NCI-H526 (cell line): ENCODE measurements around the gene COQ6.
"Not testable (repeated sequence)": the region's sequence is repeated elsewhere in the genome, so short reads cannot be mapped to it uniquely, and the experiment has no call there.

Experiments used
- DNase-seq, 2 experiments: peaks; one replicate each; lab custom pipeline; 2025; lab: John Stamatoyannopoulos, UW

COQ6 gene

DNA sequence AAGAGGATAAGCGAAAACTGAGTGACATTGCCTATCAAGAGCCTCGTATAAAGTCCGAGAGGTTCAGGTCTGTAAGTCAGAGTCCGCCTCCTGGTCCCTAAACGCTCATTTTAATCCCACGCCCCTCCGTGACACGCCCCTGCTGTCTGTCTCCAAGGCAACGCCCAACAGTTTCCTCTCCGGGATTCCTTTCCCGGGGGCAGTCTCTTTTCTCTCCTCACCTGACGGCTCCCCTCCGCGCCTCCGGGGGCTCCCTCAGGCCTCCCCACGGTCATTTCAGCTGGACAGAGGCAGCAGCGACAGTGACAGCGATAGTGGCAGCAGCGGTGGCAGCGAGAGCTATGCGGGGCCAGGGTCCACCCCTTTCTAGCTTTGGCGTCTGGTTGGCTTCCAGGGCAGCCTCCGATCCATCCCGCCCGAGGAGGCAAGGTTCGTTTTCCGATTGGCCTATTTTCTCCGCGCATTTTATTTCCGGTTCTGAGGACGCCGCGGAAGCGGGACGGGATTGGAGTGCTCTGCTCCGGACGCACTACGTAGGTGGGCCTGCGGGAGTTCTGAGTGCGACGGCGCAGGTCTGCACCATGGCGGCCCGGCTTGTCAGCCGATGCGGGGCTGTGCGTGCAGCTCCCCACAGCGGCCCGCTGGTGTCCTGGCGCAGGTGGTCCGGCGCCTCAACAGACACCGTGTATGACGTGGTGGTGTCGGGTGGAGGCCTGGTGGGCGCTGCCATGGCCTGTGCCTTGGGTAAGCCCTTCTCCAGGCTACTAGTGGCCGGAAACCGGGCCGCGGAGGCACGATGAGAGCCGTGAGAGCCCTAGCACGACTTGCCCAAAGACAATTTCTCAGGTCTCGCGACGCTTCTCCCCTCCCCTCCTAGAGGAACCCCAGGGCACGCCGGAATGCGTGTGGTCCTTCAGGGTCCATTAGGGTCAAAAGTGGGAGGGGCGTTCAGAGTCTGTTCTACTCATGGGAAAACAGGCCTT lies at the start of gene COQ6, which contains the start of gene FAM161B:
Gene COQ6, plus strand, starts transcription at position 551 of the 983 bp plus-strand sequence. Its CDS starts 31 bp downstream, at position 582.
Gene FAM161B, minus strand, starts transcription at position 343 of the 983 bp plus-strand sequence. Its CDS starts 68 bp downstream, at position 275.
- DNase-seq: peak; percentile 95 to 98

DNA sequence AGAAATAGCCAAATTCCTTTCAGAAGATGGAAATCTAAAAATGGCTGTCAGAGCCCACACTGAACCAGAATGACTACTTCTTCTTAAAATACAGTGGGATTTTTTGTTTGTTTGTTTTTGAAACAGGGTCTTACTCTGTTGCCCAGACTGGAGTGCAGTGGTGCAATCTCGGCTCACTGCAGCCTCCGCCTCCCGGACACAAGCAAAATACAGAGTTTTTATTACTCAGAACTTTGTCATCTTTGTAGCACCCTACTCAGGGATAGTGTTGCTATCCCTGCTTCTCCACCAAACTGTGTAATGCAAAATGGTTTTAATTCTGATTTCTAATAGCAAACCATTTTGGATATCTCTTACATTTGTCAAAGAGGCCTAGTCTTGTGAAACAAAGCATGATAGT lies 47.1 kb upstream of the COQ6 start:
- DNase-seq: no peak

DNA sequence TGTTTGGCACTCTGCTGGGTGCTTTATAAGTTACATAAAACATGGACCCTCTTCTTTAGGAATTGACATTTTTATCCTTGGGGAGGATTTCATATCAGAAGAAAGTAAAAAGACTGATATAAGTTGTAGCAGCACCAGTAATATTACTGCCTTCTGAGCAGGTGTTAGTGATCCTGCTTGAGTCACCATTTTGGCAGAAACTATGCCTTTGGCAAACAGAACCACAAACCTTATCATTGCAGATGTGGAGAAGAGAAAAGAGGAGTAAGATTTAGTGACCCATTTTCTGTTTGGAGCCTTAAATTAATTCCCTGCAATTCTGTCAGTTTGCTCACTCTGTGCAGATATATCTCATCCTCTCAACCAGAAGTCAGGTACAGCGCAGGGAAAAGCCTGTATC lies 40.4 kb upstream of the COQ6 start:
- DNase-seq: no peak

DNA sequence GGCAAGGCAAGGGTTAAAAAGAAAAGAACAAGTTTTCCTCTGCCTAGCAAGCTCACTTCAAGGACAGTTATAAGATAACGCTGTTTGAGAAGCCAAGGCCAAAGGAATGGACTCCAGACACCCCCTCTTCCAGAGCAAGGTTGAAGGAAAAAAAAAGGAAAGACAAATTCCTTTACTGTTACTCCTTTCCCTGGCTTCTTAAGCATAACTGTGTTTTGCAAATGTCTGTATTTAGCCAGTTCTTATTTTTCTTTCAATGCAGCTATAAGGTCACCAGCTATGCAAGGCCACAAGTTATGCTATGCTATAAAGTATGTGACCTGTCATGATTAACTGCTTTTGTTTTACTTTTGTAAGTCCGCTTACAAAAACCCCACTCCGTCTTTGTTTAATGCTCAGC lies 36.8 kb upstream of the COQ6 start:
- no peak for DNase-seq

DNA sequence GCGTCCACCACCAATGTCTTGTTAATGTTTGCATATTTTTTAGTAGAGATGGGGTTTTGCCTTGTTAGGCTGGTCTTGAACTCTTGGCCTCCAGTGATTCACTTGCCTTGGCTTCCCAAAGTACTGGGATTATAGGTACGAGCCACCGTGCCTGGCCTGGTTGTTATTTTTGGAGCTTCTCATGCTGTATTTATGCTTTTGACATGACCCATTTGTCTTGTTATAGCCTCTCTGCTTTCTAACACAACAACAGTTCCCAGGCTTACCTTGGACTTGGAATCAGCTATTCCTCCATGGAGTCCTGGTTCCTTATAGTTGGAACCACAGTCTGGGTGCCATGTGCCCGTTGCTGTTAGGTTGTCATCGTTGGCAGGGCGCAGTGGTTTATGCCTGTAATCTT lies 33.8 kb upstream of the COQ6 start:
- DNase-seq: no peak

DNA sequence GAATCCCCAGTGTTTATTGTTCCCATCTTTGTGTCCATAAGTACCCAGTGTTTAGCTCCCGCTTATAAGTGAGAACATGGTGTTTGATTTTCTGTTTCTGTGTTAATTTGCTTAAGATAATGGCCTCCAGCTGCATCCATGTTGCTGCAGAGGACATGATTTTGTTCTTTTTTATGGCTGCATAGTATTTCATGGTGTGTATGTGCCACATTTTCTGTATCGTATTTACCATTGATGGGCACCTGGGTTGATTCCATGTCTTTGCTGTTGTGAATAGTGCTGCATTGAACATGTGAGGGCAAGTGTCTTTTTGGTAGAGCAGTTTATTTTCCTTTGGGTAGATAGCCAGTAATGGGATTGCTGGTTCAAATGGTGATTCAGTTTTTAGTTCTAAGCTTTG lies 30.6 kb upstream of the COQ6 start:
- not testable (repeated sequence) for DNase-seq

DNA sequence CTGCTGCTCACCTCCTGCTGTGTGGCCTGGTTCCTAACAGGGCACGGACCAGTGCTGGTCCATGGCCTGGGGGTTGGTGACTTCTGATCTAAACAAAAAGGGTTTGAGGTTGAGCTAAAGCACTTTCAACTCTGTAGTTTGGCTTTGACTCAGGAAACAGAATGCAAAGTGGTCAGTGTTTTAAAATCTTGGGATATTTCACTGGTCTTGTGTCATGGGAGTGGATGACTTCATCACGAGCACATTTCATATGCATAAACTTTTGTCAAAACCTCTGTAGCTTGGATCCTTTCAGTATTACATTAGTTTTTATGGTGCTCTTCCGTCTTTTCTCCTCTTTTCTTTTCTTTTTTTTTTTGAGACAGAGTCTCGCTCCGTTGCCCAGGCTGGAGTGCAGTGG lies 25.8 kb upstream of the COQ6 start:
- no peak for DNase-seq

DNA sequence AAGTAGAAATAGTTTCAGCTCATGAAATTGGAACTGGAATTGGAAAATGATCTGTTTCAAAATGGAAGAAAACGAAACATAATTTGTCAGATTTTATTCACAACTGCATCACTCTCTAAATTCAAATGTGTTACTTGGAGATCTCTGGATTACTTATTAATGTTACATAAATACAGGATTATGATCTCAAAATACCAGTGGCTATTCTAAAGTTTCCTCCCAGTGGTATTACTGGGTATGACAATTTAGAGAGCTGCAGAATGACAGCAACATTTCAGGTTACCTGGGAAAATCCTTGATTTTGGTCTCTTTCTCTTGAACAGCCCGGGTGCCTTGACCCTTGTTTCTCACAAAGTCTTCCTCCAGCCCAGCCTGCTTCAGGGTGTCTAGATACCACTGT lies 14.4 kb upstream of the COQ6 start:
- peak in 1 of 2 experiments; percentile 8 for DNase-seq

DNA sequence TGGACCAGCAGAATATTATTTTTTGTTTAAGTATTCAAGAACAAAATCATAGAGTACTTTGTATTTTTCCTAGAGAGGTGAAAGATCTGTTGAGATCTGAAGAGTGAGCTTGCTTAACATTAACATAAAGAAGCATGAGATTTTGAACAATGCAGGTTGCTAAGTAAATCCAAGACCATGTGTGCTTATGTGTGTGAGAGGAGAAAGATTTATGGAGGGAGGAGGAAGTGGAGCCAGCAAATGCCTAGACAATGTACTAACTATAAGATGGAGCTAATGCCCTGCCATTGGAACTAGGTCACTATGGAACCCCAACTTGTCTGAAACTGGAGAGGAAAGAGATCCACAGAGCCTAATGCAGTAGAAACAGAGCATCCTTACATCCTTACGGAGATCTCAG lies 13.6 kb upstream of the COQ6 start:
- no peak for DNase-seq

DNA sequence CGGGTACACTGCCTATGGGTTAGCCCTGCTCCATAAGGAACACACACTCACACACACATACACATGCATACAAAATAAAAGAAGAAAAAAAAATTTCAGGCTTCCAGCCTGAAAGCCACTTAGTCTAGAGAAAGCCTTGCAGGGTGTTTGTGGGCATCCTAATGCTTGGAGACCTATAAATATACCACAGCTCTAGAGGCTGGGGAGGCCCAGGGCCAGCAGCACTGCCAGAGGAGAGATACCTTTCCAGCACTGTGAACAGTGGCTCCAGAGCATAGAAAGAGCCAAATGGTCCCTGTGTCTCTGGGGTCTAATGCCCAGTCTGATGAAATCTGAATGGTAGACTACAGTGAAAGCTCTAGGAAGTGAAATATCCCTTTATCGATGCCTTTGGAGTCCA lies 13.1 kb upstream of the COQ6 start:
- no peak for DNase-seq

DNA sequence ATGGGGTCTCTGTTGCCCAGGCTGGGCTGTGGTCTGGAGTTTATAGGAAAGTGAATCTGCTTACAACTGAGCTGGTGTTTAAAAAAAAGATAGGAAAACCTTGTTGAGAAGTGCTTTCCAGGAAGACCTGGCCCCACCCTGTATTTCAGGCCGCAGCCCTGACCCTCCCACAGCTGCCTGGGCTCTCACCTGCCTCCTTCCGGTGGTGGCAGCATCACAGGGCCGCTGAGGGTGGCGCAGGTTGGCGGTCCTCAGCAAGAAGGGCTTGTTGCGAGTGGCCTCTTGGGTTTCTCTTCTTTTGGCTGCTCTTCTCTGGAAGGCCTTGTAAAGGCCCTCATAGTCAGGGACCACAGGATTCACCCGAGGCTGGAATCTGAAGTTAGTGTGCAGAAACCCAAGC lies 7.9 kb upstream of the COQ6 start:
- DNase-seq: no peak

DNA sequence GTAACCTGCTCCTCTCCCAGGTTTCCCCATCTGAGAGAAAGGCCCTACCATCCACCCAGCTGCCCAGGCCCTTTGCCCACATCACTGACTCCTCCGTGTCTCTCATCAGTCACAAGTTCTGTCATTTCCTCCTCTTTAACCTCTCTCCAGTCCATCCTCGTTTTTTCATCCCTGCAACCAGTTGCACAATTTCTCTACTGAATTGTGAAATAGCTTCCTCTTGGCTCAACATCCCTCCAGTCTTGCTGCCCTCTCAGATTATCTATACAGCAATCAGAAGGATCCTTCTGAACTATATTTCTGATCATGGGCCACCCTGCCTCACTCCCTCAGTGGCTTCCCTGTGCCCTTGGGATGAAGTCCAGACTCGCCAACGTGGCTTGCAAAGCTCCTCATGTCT lies 7.0 kb upstream of the COQ6 start:
- no peak for DNase-seq

DNA sequence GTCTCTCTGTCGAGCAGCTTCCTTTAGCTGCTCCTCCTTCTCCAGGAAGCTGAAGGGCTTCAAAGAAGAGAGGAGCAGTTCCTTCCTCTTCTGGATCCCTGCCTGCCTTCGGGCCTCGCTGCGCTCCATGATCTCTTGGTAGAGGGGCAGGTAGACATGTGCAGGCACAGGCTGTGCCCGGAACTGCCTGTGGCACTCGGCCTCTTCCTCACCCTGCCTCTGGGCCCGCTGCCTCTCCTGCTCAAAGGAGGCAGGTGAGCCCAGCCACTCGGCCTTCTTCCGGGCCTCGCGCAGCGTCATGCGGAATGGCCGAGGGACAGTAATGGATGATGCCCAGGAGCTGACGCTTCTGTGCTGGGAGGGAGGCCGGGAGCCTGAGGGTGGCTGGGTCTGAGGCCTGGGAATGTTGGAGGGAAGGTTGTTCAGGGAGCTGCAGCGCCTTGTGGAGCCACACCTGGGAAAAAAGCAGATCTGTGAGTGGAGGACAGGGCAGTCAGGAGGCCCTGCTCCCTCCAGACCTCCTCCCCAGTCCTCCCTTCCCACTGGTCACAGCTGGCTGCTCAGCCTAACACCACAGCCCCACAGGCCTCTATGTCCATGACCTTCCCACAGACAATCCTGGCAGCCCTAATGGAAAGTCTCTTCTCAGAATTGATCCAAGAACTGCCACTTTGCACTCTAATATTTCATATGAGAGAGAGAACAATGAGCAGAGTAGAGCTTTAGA lies 5.5 kb upstream of the COQ6 start:
- DNase-seq: no peak

DNA sequence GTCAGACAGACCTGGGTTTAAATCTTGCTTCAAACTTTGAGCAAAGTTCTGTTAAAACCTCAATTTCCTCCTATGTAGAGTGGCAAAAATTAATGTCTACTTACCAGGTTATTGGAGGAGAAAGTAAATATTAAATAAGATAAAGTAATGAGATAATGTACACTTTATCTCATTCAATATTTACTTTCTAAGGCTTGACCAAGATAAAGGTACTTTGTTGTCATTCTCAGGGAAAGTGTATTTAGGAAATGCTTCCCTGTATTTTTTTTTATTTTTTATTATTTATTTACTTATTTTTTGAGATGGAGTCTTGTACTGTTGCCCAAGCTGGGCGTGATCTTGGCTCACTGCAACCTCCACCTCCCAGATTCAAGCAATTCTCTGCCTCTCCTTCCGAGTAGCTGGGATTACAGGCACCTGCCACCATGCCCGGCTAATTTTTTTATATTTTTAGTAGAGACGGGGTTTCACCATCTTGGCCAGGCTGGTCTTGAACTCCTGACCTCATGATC lies 4.9 kb upstream of the COQ6 start:
- DNase-seq: no peak

DNA sequence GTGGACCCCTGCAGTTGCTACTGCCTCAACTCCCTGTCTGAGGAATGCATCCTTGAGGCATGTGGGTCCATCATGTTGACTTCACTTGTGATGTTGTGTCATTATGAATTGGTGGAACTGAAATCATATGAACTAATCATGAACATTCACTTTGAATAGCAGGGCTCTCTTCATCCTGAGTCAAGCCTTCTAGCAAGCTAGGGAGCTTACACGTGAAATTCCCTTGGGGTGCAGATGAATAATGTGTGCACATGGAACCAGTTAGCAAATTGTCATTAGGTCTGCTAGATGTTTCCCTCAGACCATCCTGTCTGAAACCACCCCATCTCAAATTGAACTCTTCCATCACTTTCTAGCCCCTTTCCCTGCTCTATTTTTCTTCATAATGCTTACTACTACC lies 3.6 kb downstream of the COQ6 start:
- no peak for DNase-seq

DNA sequence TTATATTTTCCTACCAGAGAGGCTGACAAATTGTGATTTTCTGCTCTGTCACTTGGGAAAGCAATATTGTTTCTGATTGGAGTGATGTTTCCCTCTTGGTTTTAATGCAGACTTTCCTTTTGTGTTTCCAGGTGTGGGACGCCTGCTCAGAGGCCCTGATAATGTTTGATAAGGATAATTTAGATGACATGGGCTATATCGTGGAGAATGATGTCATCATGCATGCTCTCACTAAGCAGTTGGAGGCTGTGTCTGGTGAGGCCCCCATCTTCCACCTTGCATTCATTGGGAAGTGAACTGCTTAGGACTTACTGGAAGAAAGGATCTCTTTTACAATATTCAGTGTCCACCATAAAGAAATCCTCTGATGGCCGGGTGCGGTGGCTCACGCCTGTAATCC lies 5.6 kb downstream of the COQ6 start:
- no peak for DNase-seq

DNA sequence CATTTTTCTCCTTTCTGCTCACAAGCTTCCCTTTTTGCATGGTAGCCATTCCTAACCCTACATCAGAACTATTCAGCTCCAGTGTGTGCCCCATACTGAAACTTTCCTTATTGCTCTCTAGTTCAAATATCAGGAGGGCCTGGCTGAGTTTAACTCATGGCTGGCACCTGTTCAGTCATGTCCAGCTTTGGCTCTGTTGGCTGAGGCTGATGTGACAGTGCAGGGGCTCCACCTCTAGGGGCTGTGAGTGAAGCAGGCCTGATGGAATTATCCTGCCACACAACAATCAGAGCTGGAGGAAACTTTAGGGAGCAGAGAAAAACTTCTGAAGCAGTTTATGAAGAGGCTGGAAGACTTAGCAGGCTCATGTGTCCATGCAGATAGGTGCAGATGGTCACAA lies 8.5 kb downstream of the COQ6 start:
- no peak for DNase-seq

DNA sequence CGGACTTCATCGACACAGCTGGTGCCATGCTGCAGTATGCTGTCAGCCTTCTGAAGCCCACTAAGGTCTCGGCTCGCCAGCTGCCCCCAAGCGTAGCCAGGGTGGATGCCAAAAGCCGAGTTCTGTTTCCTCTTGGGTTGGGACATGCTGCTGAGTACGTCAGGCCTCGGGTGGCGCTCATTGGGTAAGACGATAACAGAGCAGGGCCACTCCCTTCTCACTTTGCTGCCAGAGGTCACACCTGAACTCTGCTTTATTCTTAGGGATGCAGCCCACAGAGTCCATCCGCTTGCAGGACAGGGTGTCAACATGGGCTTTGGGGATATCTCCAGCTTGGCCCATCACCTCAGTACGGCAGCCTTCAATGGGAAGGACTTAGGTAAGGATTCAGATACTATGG lies 11.1 kb downstream of the COQ6 start:
- no peak for DNase-seq

DNA sequence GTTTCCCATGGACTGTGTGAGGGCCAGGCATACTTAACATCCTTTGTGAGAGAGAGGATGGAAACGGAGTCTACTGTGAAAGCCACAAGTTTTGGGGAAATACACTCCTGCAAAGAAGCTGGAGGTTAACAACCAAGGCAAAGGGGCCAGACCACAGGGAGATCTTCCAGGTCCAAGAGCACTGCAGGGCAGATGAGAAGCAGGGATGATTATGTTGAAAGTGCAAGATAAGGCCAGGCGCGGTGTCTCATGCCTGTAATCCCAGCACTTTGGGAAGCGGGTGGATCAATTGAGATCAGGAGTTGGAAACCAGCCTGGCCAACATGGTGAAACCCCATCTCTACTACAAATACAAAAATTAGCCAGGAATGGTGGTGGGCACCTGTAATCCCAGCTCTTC lies 15.1 kb downstream of the COQ6 start:
- no peak for DNase-seq

DNA sequence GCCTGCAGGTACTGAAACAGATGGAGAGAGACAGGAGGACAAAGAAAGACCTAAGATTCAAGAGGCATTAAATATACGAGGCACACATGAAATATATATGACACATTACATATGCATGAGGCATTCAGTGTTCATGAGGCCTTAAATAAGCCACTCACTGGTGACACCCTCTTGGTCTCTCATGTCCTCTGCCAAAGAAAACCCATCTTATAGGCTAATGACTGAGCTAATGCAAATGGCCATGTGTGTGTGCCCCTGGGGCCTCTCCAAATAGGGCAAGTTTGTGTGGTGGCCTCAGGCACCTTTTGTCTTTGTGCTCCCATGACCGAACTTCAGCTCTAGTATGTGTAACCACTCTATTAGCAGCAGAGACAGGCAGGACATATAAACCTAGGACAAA lies 18.8 kb downstream of the COQ6 start:
- DNase-seq: peak in 1 of 2 experiments; percentile 1

DNA sequence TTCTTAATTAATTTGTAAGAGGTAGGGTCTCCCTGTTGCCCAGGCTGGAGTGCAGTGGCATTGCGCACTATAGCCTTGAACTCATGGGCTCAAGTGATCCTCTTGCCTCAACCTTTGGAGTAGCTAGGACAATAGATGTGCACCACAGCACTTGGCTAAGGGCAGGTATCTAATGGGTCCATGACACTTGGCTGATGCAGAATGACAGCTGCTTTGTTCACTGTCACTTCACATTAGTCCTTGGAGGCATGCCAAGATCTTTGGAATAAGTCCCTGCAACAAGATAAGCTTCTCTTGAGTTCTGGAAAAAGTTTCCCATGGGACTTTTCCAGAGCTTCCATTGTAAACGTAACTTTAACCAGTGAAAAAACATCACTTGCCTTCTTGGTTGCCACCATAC lies 23.4 kb downstream of the COQ6 start:
- no peak for DNase-seq

DNA sequence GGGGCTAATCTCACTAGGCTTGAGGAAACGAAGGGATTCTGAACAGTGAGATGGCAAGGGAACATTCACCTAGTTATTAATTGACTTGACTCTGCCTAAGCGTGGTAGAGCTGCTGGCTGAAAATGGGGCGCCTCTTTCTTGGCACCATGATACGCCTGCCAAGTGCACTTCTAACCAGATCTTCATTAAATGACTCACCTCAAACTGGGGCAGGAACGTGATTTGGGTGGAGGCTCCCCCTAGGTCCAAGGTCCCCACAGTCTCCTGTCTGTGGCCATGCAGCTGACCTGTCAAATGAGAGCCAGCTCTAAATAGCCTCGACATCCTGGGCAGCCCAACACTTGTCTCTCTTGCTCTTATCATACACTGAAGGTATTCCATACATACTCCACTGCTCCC lies 26.0 kb downstream of the COQ6 start:
- no peak for DNase-seq

DNA sequence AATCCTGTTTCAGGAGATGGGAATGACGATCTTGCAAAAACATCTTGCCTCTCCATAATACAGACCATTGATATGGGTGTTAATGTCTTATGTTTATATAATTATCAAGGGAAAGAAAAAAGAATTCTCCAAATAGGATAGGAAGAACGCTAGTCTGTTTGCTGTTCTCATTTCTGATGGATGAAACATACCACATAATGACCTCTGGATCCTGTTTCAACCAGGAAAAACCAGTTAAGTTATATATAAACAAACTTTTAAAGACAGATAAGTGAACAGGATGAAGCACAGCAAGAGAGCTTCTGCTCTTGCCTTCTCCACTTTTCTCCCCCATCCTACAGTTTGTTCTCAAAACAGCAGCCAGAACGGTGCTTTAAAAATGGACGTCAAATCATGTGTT lies 27.8 kb downstream of the COQ6 start:
- no peak for DNase-seq
